Neural cell (in vitro differentiated cells): ENCODE results near the gene FANCD2OS. TPM values are rescaled to one million over a fixed set of nuclear protein-coding genes. Genes with fewer than 3 reads are reported as not detected.

Source experiments
- H2AFZ ChIP-seq: fragments of 200-600, 300-800 bp; sonication (generic), shearing (Covaris generic); 2 replicates; pipeline ENCODE4 v1.6.0; 2014; ENCODE audit warnings: low read depth, mild to moderate bottlenecking, antibody characterized with exemption, low read length, moderate library complexity
- H3F3A ChIP-seq: fragments of 200-600 bp; shearing (Covaris generic); 2 replicates; pipeline ENCODE4 v1.6.1; 2016; ENCODE audit warnings: mild to moderate bottlenecking, moderate library complexity, mixed read lengths, antibody characterized with exemption, low read length; ENCODE audit not compliant: insufficient read depth, poor library complexity, severe bottlenecking
- H3K27ac ChIP-seq: fragments of 200-600, 300-800 bp; sonication (generic), shearing (Covaris generic); 2 replicates; pipeline ENCODE4 v1.5.1; 2014; ENCODE audit warnings: mild to moderate bottlenecking, low read length, moderate library complexity
- H3K27me3 ChIP-seq: fragments of 300-800, 200-600 bp; sonication (generic), shearing (Covaris generic); 2 replicates; pipeline ENCODE4 v1.6.0; 2014; ENCODE audit warnings: mild to moderate bottlenecking, low read depth, low read length, moderate library complexity; ENCODE audit not compliant: insufficient read depth
- H3K36me3 ChIP-seq: fragments of 300-800, 200-600 bp; sonication (generic), shearing (Covaris generic); 2 replicates; pipeline ENCODE4 v1.5.1; 2014; ENCODE audit warnings: mild to moderate bottlenecking, antibody characterized with exemption, low read length, moderate library complexity; ENCODE audit not compliant: insufficient read depth
- H3K4me2 ChIP-seq: fragments of 300-800, 200-600 bp; sonication (generic), shearing (Covaris generic); 2 replicates; pipeline ENCODE4 v1.6.0; 2014; ENCODE audit warnings: mild to moderate bottlenecking, low read length
- H3K4me3 ChIP-seq: fragments of 300-800, 200-600 bp; sonication (generic), shearing (Covaris generic); 2 replicates; pipeline ENCODE4 v1.5.1; 2014; ENCODE audit warnings: mild to moderate bottlenecking, low read length, moderate library complexity
- H3K79me2 ChIP-seq: fragments of 200-600 bp; shearing (Covaris generic); replicated peaks from 2 replicates; pipeline ENCODE4 v1.6.0; 2014; ENCODE audit warnings: mild to moderate bottlenecking, low read length, moderate library complexity; ENCODE audit not compliant: insufficient read depth
- H3K9ac ChIP-seq: fragments of 300-800, 200-600 bp; sonication (generic), shearing (Covaris generic); 2 replicates; pipeline ENCODE4 v1.6.1; 2016; ENCODE audit warnings: mild to moderate bottlenecking, low read length, mixed read lengths
- H3K9me2 ChIP-seq: fragments of 200-600 bp; shearing (Covaris generic); 2 replicates; pipeline ENCODE4 v1.6.1; 2016; ENCODE audit warnings: mild to moderate bottlenecking, low read length, mixed read lengths; ENCODE audit not compliant: insufficient read depth
- H3K9me3 ChIP-seq: fragments of 200-600, 300-800 bp; sonication (generic), shearing (Covaris generic); 2 replicates; pipeline ENCODE4 v1.6.1; 2016; ENCODE audit warnings: mild to moderate bottlenecking, mixed run types, low read length, moderate library complexity, mixed read lengths
- H4K20me1 ChIP-seq: fragments of 200-600 bp; shearing (Covaris generic); 2 replicates; pipeline ENCODE4 v1.6.1; 2016; ENCODE audit warnings: mild to moderate bottlenecking, mixed run types; ENCODE audit not compliant: insufficient read depth
- EP300 ChIP-seq: fragments of 450-650 bp; conservative IDR thresholded peaks from 2 replicates; pipeline ENCODE4 v1.6.1; 2014; ENCODE audit warnings: antibody characterized with exemption, mild to moderate bottlenecking, moderate library complexity; ENCODE audit not compliant: poor library complexity, severe bottlenecking
- EZH2 ChIP-seq: fragments of 200-600, 300-800 bp; shearing (Covaris generic), sonication (generic); IDR thresholded peaks from 2 replicates; pipeline ENCODE4 v1.6.1; 2014; ENCODE audit warnings: antibody characterized with exemption, low read length, borderline replicate concordance, mild to moderate bottlenecking; ENCODE audit not compliant: insufficient read depth, poor library complexity, severe bottlenecking
- MXI1 ChIP-seq: fragments of 450-650 bp; conservative IDR thresholded peaks from 2 replicates; pipeline ENCODE4 v1.6.1; 2014; ENCODE audit warnings: antibody characterized with exemption, mild to moderate bottlenecking; ENCODE audit not compliant: poor library complexity, severe bottlenecking
- POLR2AphosphoS5 ChIP-seq: IDR thresholded peaks from 2 replicates; pipeline ENCODE4 v1.6.1; 2012
- RAD21 ChIP-seq: fragments of 450-650 bp; conservative IDR thresholded peaks from 2 replicates; pipeline ENCODE4 v1.6.1; 2014; ENCODE audit warnings: antibody characterized with exemption, mild to moderate bottlenecking, moderate library complexity
- SMC3 ChIP-seq: fragments of 450-650 bp; conservative IDR thresholded peaks from 2 replicates; pipeline ENCODE4 v1.6.1; 2014; ENCODE audit warnings: antibody characterized with exemption, mild to moderate bottlenecking, moderate library complexity; ENCODE audit not compliant: poor library complexity
- TAF1 ChIP-seq: IDR thresholded peaks from 2 replicates; pipeline ENCODE4 v1.6.1; 2012; ENCODE audit warnings: low read depth
- polyA minus RNA-seq: library from RNA; depleted of rRNA, polyadenylated mRNA; stranded (reverse); fragments of >200 nt; gene quantifications from 2 replicates; pipeline ENCODE4 v1.2.3, GENCODE V29; 2014
- polyA plus RNA-seq: library from polyadenylated mRNA; depleted of rRNA; stranded (reverse); fragments of >200 nt; gene quantifications from 2 replicates; pipeline ENCODE4 v1.2.3, GENCODE V29; 2014
- TF ChIP-seq, protein P1 (sequence below): fragments of 450-650 bp; IDR thresholded peaks from 2 replicates; pipeline ENCODE4 v1.5.1; 2014; ENCODE audit warnings: antibody characterized with exemption, mild to moderate bottlenecking, moderate library complexity; ENCODE audit not compliant: poor library complexity, severe bottlenecking
- TF ChIP-seq, protein P2 (sequence below): IDR thresholded peaks from 2 replicates; pipeline ENCODE4 v1.6.1; 2012; ENCODE audit warnings: borderline replicate concordance

FANCD2OS gene, protein sequence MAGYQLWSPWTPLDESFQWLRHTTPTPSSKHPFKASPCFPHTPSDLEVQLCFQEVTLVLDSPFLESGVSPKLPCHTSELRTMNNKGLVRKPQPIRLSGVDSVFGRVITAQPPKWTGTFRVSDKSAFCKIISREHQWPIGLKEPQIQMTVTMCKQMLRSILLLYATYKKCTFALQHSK
- not detected in 2 replicates for polyA plus RNA-seq
- polyA minus RNA-seq, result not detected in 2 replicates

DNA sequence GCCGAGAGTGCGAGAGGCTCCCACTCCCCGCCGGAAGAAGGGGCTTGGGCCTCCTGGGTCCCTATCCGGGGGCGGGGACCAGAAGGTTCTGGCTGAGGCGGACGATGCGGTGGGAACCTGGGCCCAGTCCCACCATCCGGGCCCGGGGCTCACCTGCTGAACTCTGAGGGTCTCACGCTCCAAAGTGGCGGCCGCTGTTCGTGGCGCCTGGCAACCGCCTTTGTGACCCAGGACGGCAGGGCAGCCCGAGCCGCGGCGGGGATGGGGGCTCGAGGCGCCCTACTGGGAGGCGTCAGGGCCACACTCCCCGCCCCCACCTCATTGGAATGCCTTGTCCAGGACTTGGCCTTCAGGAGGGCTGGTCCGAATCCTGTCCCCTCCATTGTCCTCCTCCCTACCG lies at the start of gene FANCD2OS:
TSS of gene FANCD2OS (minus strand) at position 165 of the 400 bp plus-strand sequence. CDS start 3,481 bp downstream, outside the sequence.
- Histone ChIP-seq H3K79me2 (no peaks in the 10 kb centered on the region), H3K9ac (no peak within 1 kb of the TSS), H3K4me2 (no peak within 1 kb of the TSS), H3K27ac (no peak within 1 kb of the TSS), H3K36me3 (no peaks in the 10 kb centered on the region), H3K4me3 (no peak within 1 kb of the TSS), H3F3A (no peaks in the 10 kb centered on the region), H3K27me3 (no peaks in the 10 kb centered on the region), H4K20me1 (no peaks in the 10 kb centered on the region), H2AFZ (no peak within 1 kb of the TSS), H3K9me2 (no peaks in the 10 kb centered on the region), H3K9me3 (no peaks in the 10 kb centered on the region)
- TF ChIP-seq EP300, result no peak
- TF ChIP-seq, protein P1, sequence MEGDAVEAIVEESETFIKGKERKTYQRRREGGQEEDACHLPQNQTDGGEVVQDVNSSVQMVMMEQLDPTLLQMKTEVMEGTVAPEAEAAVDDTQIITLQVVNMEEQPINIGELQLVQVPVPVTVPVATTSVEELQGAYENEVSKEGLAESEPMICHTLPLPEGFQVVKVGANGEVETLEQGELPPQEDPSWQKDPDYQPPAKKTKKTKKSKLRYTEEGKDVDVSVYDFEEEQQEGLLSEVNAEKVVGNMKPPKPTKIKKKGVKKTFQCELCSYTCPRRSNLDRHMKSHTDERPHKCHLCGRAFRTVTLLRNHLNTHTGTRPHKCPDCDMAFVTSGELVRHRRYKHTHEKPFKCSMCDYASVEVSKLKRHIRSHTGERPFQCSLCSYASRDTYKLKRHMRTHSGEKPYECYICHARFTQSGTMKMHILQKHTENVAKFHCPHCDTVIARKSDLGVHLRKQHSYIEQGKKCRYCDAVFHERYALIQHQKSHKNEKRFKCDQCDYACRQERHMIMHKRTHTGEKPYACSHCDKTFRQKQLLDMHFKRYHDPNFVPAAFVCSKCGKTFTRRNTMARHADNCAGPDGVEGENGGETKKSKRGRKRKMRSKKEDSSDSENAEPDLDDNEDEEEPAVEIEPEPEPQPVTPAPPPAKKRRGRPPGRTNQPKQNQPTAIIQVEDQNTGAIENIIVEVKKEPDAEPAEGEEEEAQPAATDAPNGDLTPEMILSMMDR, result no peak
- no peak for TF ChIP-seq TAF1
- TF ChIP-seq MXI1, result no peak

DNA sequence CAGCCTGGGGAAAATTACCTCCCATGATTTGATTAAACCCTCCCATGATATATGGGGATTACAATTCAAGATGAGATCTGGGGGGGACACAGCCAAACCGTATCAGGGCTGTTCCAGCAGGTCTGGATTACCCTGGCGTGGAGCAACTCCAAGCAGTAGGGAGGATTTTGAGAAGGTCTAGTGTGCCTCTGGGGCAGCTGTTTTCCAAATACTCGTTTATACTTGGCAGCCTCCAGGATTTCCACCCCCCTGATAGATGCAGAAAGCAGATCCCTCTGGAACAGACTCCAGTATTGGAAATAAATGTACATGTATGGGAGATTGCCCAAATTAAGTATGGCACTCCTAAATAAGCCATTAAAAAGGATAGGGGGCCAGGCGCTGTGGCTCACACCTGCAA lies 49.0 kb upstream of the FANCD2OS start:
- Histone ChIP-seq H3F3A (no peaks in the 10 kb centered on the region), H3K36me3 (no peaks in the 10 kb centered on the region), H3K4me2 (no peak overlapping the region), H3K4me3 (no peak overlapping the region), H2AFZ (no peak overlapping the region), H4K20me1 (no peaks in the 10 kb centered on the region), H3K27ac (no peak overlapping the region), H3K79me2 (no peaks in the 10 kb centered on the region), H3K9me3 (no peaks in the 10 kb centered on the region), H3K9ac (no peak overlapping the region), H3K27me3 (no peaks in the 10 kb centered on the region), H3K9me2 (no peaks in the 10 kb centered on the region)
- TF ChIP-seq RAD21, result no peak
- TF ChIP-seq EP300, result no peak
- TF ChIP-seq, protein P1, result no peak
- TF ChIP-seq EZH2, result no peak
- TF ChIP-seq TAF1, result no peak
- TF ChIP-seq POLR2AphosphoS5, result no peak
- TF ChIP-seq MXI1, result no peak
- no peak for TF ChIP-seq SMC3
- TF ChIP-seq, protein P2, sequence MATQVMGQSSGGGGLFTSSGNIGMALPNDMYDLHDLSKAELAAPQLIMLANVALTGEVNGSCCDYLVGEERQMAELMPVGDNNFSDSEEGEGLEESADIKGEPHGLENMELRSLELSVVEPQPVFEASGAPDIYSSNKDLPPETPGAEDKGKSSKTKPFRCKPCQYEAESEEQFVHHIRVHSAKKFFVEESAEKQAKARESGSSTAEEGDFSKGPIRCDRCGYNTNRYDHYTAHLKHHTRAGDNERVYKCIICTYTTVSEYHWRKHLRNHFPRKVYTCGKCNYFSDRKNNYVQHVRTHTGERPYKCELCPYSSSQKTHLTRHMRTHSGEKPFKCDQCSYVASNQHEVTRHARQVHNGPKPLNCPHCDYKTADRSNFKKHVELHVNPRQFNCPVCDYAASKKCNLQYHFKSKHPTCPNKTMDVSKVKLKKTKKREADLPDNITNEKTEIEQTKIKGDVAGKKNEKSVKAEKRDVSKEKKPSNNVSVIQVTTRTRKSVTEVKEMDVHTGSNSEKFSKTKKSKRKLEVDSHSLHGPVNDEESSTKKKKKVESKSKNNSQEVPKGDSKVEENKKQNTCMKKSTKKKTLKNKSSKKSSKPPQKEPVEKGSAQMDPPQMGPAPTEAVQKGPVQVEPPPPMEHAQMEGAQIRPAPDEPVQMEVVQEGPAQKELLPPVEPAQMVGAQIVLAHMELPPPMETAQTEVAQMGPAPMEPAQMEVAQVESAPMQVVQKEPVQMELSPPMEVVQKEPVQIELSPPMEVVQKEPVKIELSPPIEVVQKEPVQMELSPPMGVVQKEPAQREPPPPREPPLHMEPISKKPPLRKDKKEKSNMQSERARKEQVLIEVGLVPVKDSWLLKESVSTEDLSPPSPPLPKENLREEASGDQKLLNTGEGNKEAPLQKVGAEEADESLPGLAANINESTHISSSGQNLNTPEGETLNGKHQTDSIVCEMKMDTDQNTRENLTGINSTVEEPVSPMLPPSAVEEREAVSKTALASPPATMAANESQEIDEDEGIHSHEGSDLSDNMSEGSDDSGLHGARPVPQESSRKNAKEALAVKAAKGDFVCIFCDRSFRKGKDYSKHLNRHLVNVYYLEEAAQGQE, result no peak
